Uterus (tissue), 2 donors: ENCODE results near the gene PGRMC2.

Source experiments
- CTCF ChIP-seq, 4 experiments: fragments of 200-600 bp in 2 of 4; fragments of 450-650 bp in 2 of 4; sonication (generic) in 2 of 4; IDR thresholded peaks; one replicate each; pipeline ENCODE4 v1.5.1; 2016 to 2019; ENCODE audit warnings: antibody characterized with exemption in 4 of 4, mild to moderate bottlenecking in 2 of 4, moderate library complexity in 1 of 4
- POLR2A ChIP-seq, 2 donors: fragments of 450-650 bp; IDR thresholded peaks; one replicate each; pipeline ENCODE4 v1.6.1; 2016; ENCODE audit warnings: antibody characterized with exemption in 2 of 2, mild to moderate bottlenecking in 1 of 2, moderate library complexity in 1 of 2

GRCh38 chr4:128285085-128285997 lies 2.3 kb downstream of the PGRMC2 start:
- TF ChIP-seq CTCF (IDR thresholded peaks at IDR 0.05) (no peak), POLR2A (IDR thresholded peaks at IDR 0.05) (no peak)
